GM12878 (cell line): ENCODE results near the gene CERT1. TPM values are rescaled to one million over a fixed set of nuclear protein-coding genes. Genes with fewer than 3 reads are reported as not detected.

Experiments
- ATAC-seq: fragments of 200-7000 bp; cut with Tn5 transposase; 3 replicates; pipeline ENCODE4 v1.9.1; 2020; ENCODE audit warnings: mild to moderate bottlenecking, moderate library complexity
- BruUV-seq: library from RNA; stranded (reverse); fragments of 400-500 nt; replicated peaks from 2 replicates; lab custom pipeline; 2021; lab: Mats Ljungman, UMichigan
- CTCF ChIA-PET: fragments of 300-600 bp; sonication (Branson Sonifier 250); formaldehyde crosslinking; extraction: SDS; loops from one replicate; lab custom pipeline; 2021; ENCODE audit warnings: inconsistent platforms; lab: Yijun Ruan, JAX
- POLR2A ChIA-PET: fragments of 350-600 bp; formaldehyde crosslinking; extraction: SDS; loops from one replicate; lab custom pipeline; 2021; ENCODE audit warnings: inconsistent platforms; lab: Charles Lee
- RAD21 ChIA-PET: fragments of 300-600 bp; sonication (Branson Sonifier 250); formaldehyde crosslinking; loops from one replicate; lab custom pipeline; 2023; ENCODE audit warnings: antibody characterized with exemption; ENCODE audit not compliant: unreplicated experiment; lab: Charles Lee
- SMC1A ChIA-PET: fragments of 300-600 bp; sonication (Branson Sonifier 250); formaldehyde crosslinking; loops from one replicate; lab custom pipeline; 2023; ENCODE audit not compliant: unreplicated experiment, uncharacterized antibody; lab: Charles Lee
- DNase-seq: peaks from one replicate; pipeline ENCODE4 v3.0.0-alpha.2; 2011; ENCODE audit warnings: low read depth, low spot score
- FAIRE-seq: peaks from 3 replicates; lab custom pipeline; 2011; peaks lifted over from hg19 to GRCh38; lab: Jason Lieb, UNC
- H2AFZ ChIP-seq: 2 replicates; pipeline ENCODE4 v1.6.0; 2011; ENCODE audit warnings: low read depth, low read length, control low read depth; ENCODE audit not compliant: control insufficient read depth
- H3K27ac ChIP-seq: 2 replicates; pipeline ENCODE4 v1.5.1; 2011; ENCODE audit warnings: control low read depth; ENCODE audit not compliant: control insufficient read depth, insufficient read depth
- H3K27me3 ChIP-seq, 2 experiments: replicated peaks in 1 of 2; 2 replicates each; pipeline versions ENCODE4 v1.6.0 to v1.6.1; 2011; ENCODE audit warnings: low read length in 1 of 2; ENCODE audit not compliant: control insufficient read depth in 2 of 2, insufficient read depth in 2 of 2
- H3K36me3 ChIP-seq, 2 experiments: 2 replicates each; pipeline ENCODE4 v1.5.1; 2011; ENCODE audit warnings: low read length in 1 of 2; ENCODE audit not compliant: control insufficient read depth in 2 of 2, insufficient read depth in 2 of 2
- H3K4me1 ChIP-seq: 2 replicates; pipeline ENCODE4 v1.6.1; 2011; ENCODE audit warnings: mild to moderate bottlenecking, low read length, moderate library complexity, mixed read lengths; ENCODE audit not compliant: control insufficient read depth, insufficient read depth
- H3K4me2 ChIP-seq: 2 replicates; pipeline ENCODE4 v1.6.0; 2011; ENCODE audit warnings: control low read depth; ENCODE audit not compliant: control insufficient read depth, insufficient read depth
- H3K4me3 ChIP-seq: fragments of 200-600 bp; sonication (generic); 2 replicates; pipeline ENCODE4 v1.5.1; 2016
- H3K79me2 ChIP-seq: 2 replicates; pipeline ENCODE4 v1.6.0; 2011; ENCODE audit warnings: low read length; ENCODE audit not compliant: control insufficient read depth, insufficient read depth
- H3K9ac ChIP-seq: 2 replicates; pipeline ENCODE4 v1.8.0; 2011; ENCODE audit warnings: low read length, control low read depth, mixed read lengths; ENCODE audit not compliant: control insufficient read depth, insufficient read depth
- H3K9me3 ChIP-seq: replicated peaks from 3 replicates; pipeline ENCODE4 v1.5.1; 2011; ENCODE audit warnings: mild to moderate bottlenecking, low read length; ENCODE audit not compliant: control insufficient read depth, insufficient read depth
- H4K20me1 ChIP-seq: 2 replicates; pipeline ENCODE4 v1.6.0; 2011; ENCODE audit not compliant: control insufficient read depth, insufficient read depth
- EED ChIP-seq: sonication (generic); IDR thresholded peaks from 2 replicates; pipeline ENCODE4 v1.6.1; 2016; ENCODE audit warnings: antibody characterized with exemption, low read depth
- MTA2 ChIP-seq: fragments of 450-650 bp; IDR thresholded peaks from 2 replicates; pipeline ENCODE4 v1.6.1; 2016; ENCODE audit warnings: low read depth, mild to moderate bottlenecking, moderate library complexity
- WGBS: methylation state at CpG from one replicate; pipeline ENCODE4 v1.1.6; 2016; ENCODE audit warnings: low lambda C conversion rate; ENCODE audit not compliant: insufficient replicate concordance, insufficient coverage; ENCODE audit errors: missing lambda C conversion rate; 5-methylcytosine and 5-hydroxymethylcytosine counted together
- in situ Hi-C: fragments of 300-500 bp; cut with MboI; formaldehyde crosslinking; loops from 9 replicates; pipeline ENCODE4 v1.14.3; 2018; ENCODE audit warnings: mixed read lengths
- intact Hi-C: fragments of 100-400 bp; cut with micrococcal nuclease; formaldehyde crosslinking; loops from one replicate; pipeline ENCODE4 v1.14.2; 2022; ENCODE audit not compliant: unreplicated experiment
- polyA plus RNA-seq, 11 experiments: library from polyadenylated mRNA; depleted of rRNA in 4 of 11; unstranded in 6 of 11; stranded (reverse) in 5 of 11; fragments of >200 nt; fragmentation: Nextera tagmentation in 4 of 11; fragmentation: Illumina TruSeq in 1 of 11; extraction: Ambion mirVana in 4 of 11; extraction: Trizol in 1 of 11; gene quantifications; 1 replicate in 1 of 11; 2 replicates in 10 of 11; pipeline versions ENCODE4 v1.2.1 to v1.2.3, GENCODE V29; 2011 to 2016; ENCODE audit warnings: inconsistent platforms in 2 of 11, missing spikeins in 2 of 11, low read depth in 1 of 11
- total RNA-seq, 4 experiments: library from RNA; depleted of rRNA in 3 of 4; stranded (reverse); fragments of >200 nt in 3 of 4; fragmentation: Illumina TruSeq in 1 of 4; extraction: Trizol in 1 of 4; gene quantifications; 2 replicates each; pipeline versions ENCODE4 v1.2.1 to v1.2.3, GENCODE V29; 2013 to 2021
- TF ChIP-seq, protein P1 (sequence below), 3 experiments: IDR thresholded peaks in 2 of 3; conservative IDR thresholded peaks in 1 of 3; 2 replicates each; pipeline ENCODE4 v1.5.1; 2011; ENCODE audit warnings: low read depth in 3 of 3, low read length in 3 of 3, mild to moderate bottlenecking in 3 of 3, control low read depth in 2 of 3, moderate library complexity in 2 of 3, inconsistent platforms in 1 of 3, mixed read lengths in 1 of 3; ENCODE audit not compliant: control insufficient read depth in 2 of 3, insufficient read depth in 1 of 3; ENCODE audit errors: extremely low read depth in 1 of 3
- TF ChIP-seq, protein P2 (sequence below): fragments of 450-650 bp; IDR thresholded peaks from 2 replicates; pipeline ENCODE4 v1.6.1; 2014; ENCODE audit warnings: mild to moderate bottlenecking

CERT1 gene
- total and polyA plus RNA-seq, 10 of the 15 experiments (the other 5 are each of a cell fraction or from before 2014, with no cell fraction given), result 7.7 to 36.7 (median 25.6) TPM

DNA sequence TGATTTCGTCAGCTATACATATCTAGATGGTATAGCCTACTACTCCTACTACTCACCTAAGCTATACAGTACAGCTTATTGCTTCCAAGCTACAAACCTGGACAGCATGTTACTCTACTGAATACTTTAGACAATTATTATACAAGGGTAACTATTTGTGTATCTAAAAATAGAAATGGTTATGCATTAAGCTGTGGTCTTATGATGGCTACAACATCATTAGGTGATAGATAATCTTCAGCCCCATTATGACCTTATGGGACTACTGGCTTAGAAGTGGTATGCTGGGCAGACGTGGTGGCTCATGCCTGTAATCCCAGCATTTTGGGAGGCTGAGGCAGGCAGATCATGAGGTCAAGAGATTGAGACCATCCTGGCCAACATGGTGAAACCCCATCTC is 40.2 kb downstream of the CERT1 start:
- Histone ChIP-seq H3K36me3 (peaks cover 3% of the 10 kb centered on the region in 2 experiments; a peak in 3 of 4 replicates), H3K9ac (no peak overlapping the region), H3K27ac (no peak overlapping the region), H3K4me3 (no peak overlapping the region), H4K20me1 (peaks cover 2% of the 10 kb centered on the region; the same call in 1 of the 2 replicates), H3K9me3 (peaks cover 22% of the 10 kb centered on the region), H3K4me1 (no peaks in the 10 kb centered on the region), H2AFZ (no peak overlapping the region), H3K27me3 (no peaks in the 10 kb centered on the region), H3K79me2 (peaks cover 44% of the 10 kb centered on the region), H3K4me2 (no peak overlapping the region)
- ChIA-PET RAD21 (no interaction called here), CTCF (interaction anchor here (1.1 kb wide), 1 partner anchor 39 kb away, joined by 3 read pairs; no protein-coding TSS in a partner anchor), SMC1A (interaction anchor here (1.1 to 1.6 kb wide), 4 partner anchors 10 to 31 kb away, joined by 3 to 9 read pairs (median 4); no protein-coding TSS in a partner anchor), POLR2A (interaction anchor here (0.6 to 1.4 kb wide), 3 partner anchors 10 to 104 kb away, joined by 3 to 5 read pairs (median 3); no protein-coding TSS in a partner anchor)
- no peak for ATAC-seq
- DNase-seq, result no peak
- no peak for FAIRE-seq
- in situ Hi-C loops, result no loop called here
- TF ChIP-seq, protein P1, sequence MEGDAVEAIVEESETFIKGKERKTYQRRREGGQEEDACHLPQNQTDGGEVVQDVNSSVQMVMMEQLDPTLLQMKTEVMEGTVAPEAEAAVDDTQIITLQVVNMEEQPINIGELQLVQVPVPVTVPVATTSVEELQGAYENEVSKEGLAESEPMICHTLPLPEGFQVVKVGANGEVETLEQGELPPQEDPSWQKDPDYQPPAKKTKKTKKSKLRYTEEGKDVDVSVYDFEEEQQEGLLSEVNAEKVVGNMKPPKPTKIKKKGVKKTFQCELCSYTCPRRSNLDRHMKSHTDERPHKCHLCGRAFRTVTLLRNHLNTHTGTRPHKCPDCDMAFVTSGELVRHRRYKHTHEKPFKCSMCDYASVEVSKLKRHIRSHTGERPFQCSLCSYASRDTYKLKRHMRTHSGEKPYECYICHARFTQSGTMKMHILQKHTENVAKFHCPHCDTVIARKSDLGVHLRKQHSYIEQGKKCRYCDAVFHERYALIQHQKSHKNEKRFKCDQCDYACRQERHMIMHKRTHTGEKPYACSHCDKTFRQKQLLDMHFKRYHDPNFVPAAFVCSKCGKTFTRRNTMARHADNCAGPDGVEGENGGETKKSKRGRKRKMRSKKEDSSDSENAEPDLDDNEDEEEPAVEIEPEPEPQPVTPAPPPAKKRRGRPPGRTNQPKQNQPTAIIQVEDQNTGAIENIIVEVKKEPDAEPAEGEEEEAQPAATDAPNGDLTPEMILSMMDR (IDR thresholded peaks at IDR 0.05 in 2 of 3, conservative IDR thresholded peaks at IDR 0.05 in 1 of 3; ENCODE audit: control insufficient read depth in 2 of 3, extremely low read depth in 1 of 3, insufficient read depth in 1 of 3, low read depth in 3 of 3, low read length in 3 of 3), result no peak
- TF ChIP-seq MTA2 (no peak), EED (no peak)
- TF ChIP-seq, protein P2, sequence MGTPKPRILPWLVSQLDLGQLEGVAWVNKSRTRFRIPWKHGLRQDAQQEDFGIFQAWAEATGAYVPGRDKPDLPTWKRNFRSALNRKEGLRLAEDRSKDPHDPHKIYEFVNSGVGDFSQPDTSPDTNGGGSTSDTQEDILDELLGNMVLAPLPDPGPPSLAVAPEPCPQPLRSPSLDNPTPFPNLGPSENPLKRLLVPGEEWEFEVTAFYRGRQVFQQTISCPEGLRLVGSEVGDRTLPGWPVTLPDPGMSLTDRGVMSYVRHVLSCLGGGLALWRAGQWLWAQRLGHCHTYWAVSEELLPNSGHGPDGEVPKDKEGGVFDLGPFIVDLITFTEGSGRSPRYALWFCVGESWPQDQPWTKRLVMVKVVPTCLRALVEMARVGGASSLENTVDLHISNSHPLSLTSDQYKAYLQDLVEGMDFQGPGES, result no peak
- intact Hi-C loops, result no loop called here
- 93% methylated on average over 2 of the region's 2 CpGs for WGBS
- BruUV-seq, result no TSS peak
